HCT116 (cell line): ENCODE measurements around the gene TRPM3. TPM values are rescaled to one million over a fixed set of nuclear protein-coding genes. Genes with fewer than 3 reads are reported as not detected.

Experiments used
- ATAC-seq: fragments of 200-7000 bp; cut with Tn5 transposase; 2 replicates; pipeline ENCODE4 v1.9.1; 2020; ENCODE audit warnings: mild to moderate bottlenecking, moderate library complexity
- BruUV-seq: library from RNA; stranded (reverse); fragments of 400-500 nt; replicated peaks from 2 replicates; lab custom pipeline; 2021; lab: Mats Ljungman, UMichigan
- CTCF ChIA-PET: fragments of 300-600 bp; sonication (Branson Sonifier 250); formaldehyde crosslinking; loops from one replicate; lab custom pipeline; 2021; ENCODE audit warnings: antibody characterized with exemption; lab: Charles Lee
- POLR2A ChIA-PET: fragments of 300-600, 350-600 bp; sonication (Branson Sonifier 250); formaldehyde crosslinking; loops from one replicate; lab custom pipeline; 2021; ENCODE audit warnings: antibody characterized with exemption; lab: Charles Lee
- RAD21 ChIA-PET, 2 experiments: fragments of 300-600 bp; sonication (Branson Sonifier 250); formaldehyde crosslinking; loops; one replicate each; lab custom pipeline; 2023; ENCODE audit warnings: low total read pairs in 2 of 2; ENCODE audit not compliant: uncharacterized antibody in 2 of 2, unreplicated experiment in 2 of 2, low non-redundant PET in 1 of 2; lab: Charles Lee
- DNase-seq: peaks from one replicate; pipeline ENCODE4 v3.0.0-alpha.2; 2010; ENCODE audit warnings: low read depth, low spot score
- H2AFZ ChIP-seq: fragments of 200-600 bp; shearing (Covaris generic), sonication (generic); 2 replicates; pipeline ENCODE4 v1.6.1; 2017; ENCODE audit warnings: low read depth, mixed run types, mixed read lengths, antibody characterized with exemption, low read length; ENCODE audit not compliant: poor library complexity, severe bottlenecking
- H3K27ac ChIP-seq: 2 replicates; pipeline ENCODE4 v1.5.1; 2012; ENCODE audit warnings: low read depth, low read length
- H3K27me3 ChIP-seq: fragments of 200-600 bp; sonication (generic); 2 replicates; pipeline ENCODE4 v1.6.1; 2016; ENCODE audit warnings: mixed run types, low read length, mixed read lengths; ENCODE audit not compliant: insufficient read depth
- H3K36me3 ChIP-seq, 2 experiments: fragments of 200-500 bp in 1 of 2; fragments of 200-600 bp in 1 of 2; sonication (Bioruptor generic) in 1 of 2; sonication (generic) in 1 of 2; 2 replicates each; pipeline versions ENCODE4 v1.5.1 to v1.6.1; 2014 to 2016; ENCODE audit warnings: low read length in 2 of 2, inconsistent platforms in 1 of 2, mixed read lengths in 1 of 2, mixed run types in 1 of 2; ENCODE audit not compliant: insufficient read depth in 2 of 2, control insufficient read depth in 1 of 2
- H3K4me1 ChIP-seq, 2 experiments: fragments of 200-600 bp in 1 of 2; sonication (generic) in 1 of 2; 2 replicates each; pipeline versions ENCODE4 v1.5.1 to v1.6.1; 2012 to 2017; ENCODE audit warnings: low read length in 2 of 2, inconsistent platforms in 1 of 2, mild to moderate bottlenecking in 1 of 2, mixed read lengths in 1 of 2, mixed run types in 1 of 2, moderate library complexity in 1 of 2; ENCODE audit not compliant: insufficient read depth in 2 of 2, control insufficient read depth in 1 of 2
- H3K4me2 ChIP-seq: fragments of 200-600 bp; sonication (generic); 2 replicates; pipeline ENCODE4 v1.6.1; 2017; ENCODE audit warnings: mixed run types, low read length, mixed read lengths
- H3K4me3 ChIP-seq, 2 experiments: fragments of 200-600 bp in 1 of 2; sonication (generic) in 1 of 2; replicated peaks in 1 of 2; 2 replicates each; pipeline ENCODE4 v1.5.1; 2011 to 2016; ENCODE audit warnings: low read length in 2 of 2, control low read depth in 1 of 2, low read depth in 1 of 2, mild to moderate bottlenecking in 1 of 2, mixed read lengths in 1 of 2, mixed run types in 1 of 2
- H3K79me2 ChIP-seq: fragments of 200-600 bp; sonication (generic); 2 replicates; pipeline ENCODE4 v1.6.1; 2017; ENCODE audit warnings: mild to moderate bottlenecking, mixed run types, low read length, moderate library complexity, mixed read lengths; ENCODE audit not compliant: insufficient read depth
- H3K9ac ChIP-seq: fragments of 200-600 bp; sonication (generic); 2 replicates; pipeline ENCODE4 v1.6.1; 2016; ENCODE audit warnings: low read length, mixed read lengths
- H3K9me2 ChIP-seq: fragments of 200-600 bp; sonication (generic), shearing (Covaris generic); 2 replicates; pipeline ENCODE4 v1.6.1; 2017; ENCODE audit warnings: mixed run types, mild to moderate bottlenecking, moderate library complexity; ENCODE audit not compliant: insufficient read depth
- H3K9me3 ChIP-seq, 2 experiments: fragments of 200-500 bp in 1 of 2; fragments of 200-600 bp in 1 of 2; sonication (Bioruptor generic) in 1 of 2; sonication (generic) in 1 of 2; 2 replicates each; pipeline ENCODE4 v1.6.1; 2014 to 2017; ENCODE audit warnings: low read length in 2 of 2, mixed read lengths in 2 of 2, inconsistent platforms in 1 of 2, low read depth in 1 of 2, mild to moderate bottlenecking in 1 of 2, mixed run types in 1 of 2, moderate library complexity in 1 of 2; ENCODE audit not compliant: control insufficient read depth in 1 of 2, insufficient read depth in 1 of 2
- H4K20me1 ChIP-seq: fragments of 200-600 bp; sonication (generic), shearing (Covaris generic); 2 replicates; pipeline ENCODE4 v1.6.1; 2017; ENCODE audit warnings: mixed run types, mild to moderate bottlenecking, moderate library complexity; ENCODE audit not compliant: insufficient read depth
- CBX3 ChIP-seq: IDR thresholded peaks from 2 replicates; pipeline ENCODE4 v1.6.1; 2012; ENCODE audit warnings: low read depth
- EZH2phosphoT487 ChIP-seq: fragments of 200-600 bp; IDR thresholded peaks from 2 replicates; pipeline ENCODE4 v1.6.1; 2018; ENCODE audit warnings: antibody characterized with exemption, borderline replicate concordance
- MAX ChIP-seq: IDR thresholded peaks from 2 replicates; pipeline ENCODE4 v1.6.1; 2012
- REST ChIP-seq: IDR thresholded peaks from 2 replicates; pipeline ENCODE4 v1.6.1; 2012; ENCODE audit warnings: low read depth
- SP1 ChIP-seq: IDR thresholded peaks from 2 replicates; pipeline ENCODE4 v1.6.1; 2012; ENCODE audit warnings: low read depth
- YY1 ChIP-seq: IDR thresholded peaks from 2 replicates; pipeline ENCODE4 v1.6.1; 2011; ENCODE audit warnings: low read length, low read depth, moderate library complexity, mild to moderate bottlenecking; ENCODE audit not compliant: insufficient replicate concordance; ENCODE audit errors: extremely low read depth
- ZBTB33 ChIP-seq: IDR thresholded peaks from 2 replicates; pipeline ENCODE4 v1.6.1; 2011; ENCODE audit warnings: mild to moderate bottlenecking, low read length, moderate library complexity; ENCODE audit not compliant: insufficient replicate concordance; ENCODE audit errors: extremely low read depth
- ZFX ChIP-seq: fragments of 450-650 bp; IDR thresholded peaks from 2 replicates; pipeline ENCODE4 v1.6.1; 2017
- ZNF274 ChIP-seq: fragments of 200-500 bp; sonication (Bioruptor generic); IDR thresholded peaks from 2 replicates; pipeline ENCODE4 v1.6.1; 2014; ENCODE audit warnings: mild to moderate bottlenecking, low read depth, low read length, inconsistent platforms
- intact Hi-C: fragments of 100-400 bp; cut with micrococcal nuclease; formaldehyde crosslinking; loops from 2 replicates; pipeline ENCODE4 v1.10.0; 2022
- total RNA-seq: library from RNA; stranded (reverse); gene quantifications from one replicate; pipeline ENCODE4 v1.2.1, GENCODE V29; 2021; ENCODE audit not compliant: unreplicated experiment

TRPM3 gene
- total RNA-seq, 1 experiment from 2014 or later = not detected

- Histone ChIP-seq H2AFZ (no peak overlapping the region), H3K4me3 (no peak overlapping the region), H3K9me2 (no peaks in the 10 kb centered on the region), H4K20me1 (no peaks in the 10 kb centered on the region), H3K36me3 (no peaks in the 10 kb centered on the region), H3K9me3 (no peaks in the 10 kb centered on the region), H3K27ac (no peak overlapping the region), H3K9ac (no peak overlapping the region), H3K4me2 (no peak overlapping the region), H3K79me2 (no peaks in the 10 kb centered on the region), H3K27me3 (no peaks in the 10 kb centered on the region), H3K4me1 (no peaks in the 10 kb centered on the region)
- ATAC-seq (no peak), DNase-seq (no peak)
- POLR2A ChIA-PET = no interaction called here
- CTCF ChIA-PET = interaction anchor here (2.8 kb wide), 1 partner anchor 8 kb away, joined by 8 read pairs; no protein-coding TSS in a partner anchor
- intact Hi-C loops = loop anchor here (10.0 kb wide), 1 partner anchor 173 kb away; no protein-coding TSS in a partner anchor
- TF ChIP-seq ZNF274 = no peak
- TF ChIP-seq SP1 = no peak
- TF ChIP-seq YY1 = no peak
- no peak for TF ChIP-seq ZBTB33
- no peak for TF ChIP-seq MAX
- no peak for TF ChIP-seq REST
- TF ChIP-seq ZFX = no peak
- TF ChIP-seq EZH2phosphoT487 = no peak
- no peak for TF ChIP-seq CBX3
- no TSS peak for BruUV-seq
- RAD21 ChIA-PET = no interaction called here
Observed at GRCh38 chr9:70517926-70518610, 603.4 kb downstream of the TRPM3 start.
